Fibroblast of the aortic adventitia (primary cell): Measurements from ENCODE around the gene CTXN2. TPM values are rescaled to one million over a fixed set of nuclear protein-coding genes. Genes with fewer than 3 reads are reported as not detected.

Experiments
- DNase-seq: peaks from one replicate; pipeline ENCODE4 v3.0.0-alpha.2; 2010; ENCODE audit warnings: low read depth
- H3K4me3 ChIP-seq: 2 replicates; pipeline ENCODE4 v1.5.1; 2011; ENCODE audit warnings: low read depth, mild to moderate bottlenecking, control low read depth, low read length, moderate library complexity
- total RNA-seq: library from RNA; depleted of rRNA; stranded (reverse); fragments of >200 nt; gene quantifications from 2 replicates; pipeline ENCODE4 v1.2.3, GENCODE V29; 2012; ENCODE audit warnings: low replicate concordance
- TF ChIP-seq, protein P1 (sequence below): IDR thresholded peaks from 2 replicates; pipeline ENCODE4 v1.5.1; 2011; ENCODE audit warnings: mild to moderate bottlenecking, low read length, control low read depth, inconsistent platforms; ENCODE audit not compliant: insufficient read depth

CTXN2 gene
- total RNA-seq, 1 donor, result not detected

DNA sequence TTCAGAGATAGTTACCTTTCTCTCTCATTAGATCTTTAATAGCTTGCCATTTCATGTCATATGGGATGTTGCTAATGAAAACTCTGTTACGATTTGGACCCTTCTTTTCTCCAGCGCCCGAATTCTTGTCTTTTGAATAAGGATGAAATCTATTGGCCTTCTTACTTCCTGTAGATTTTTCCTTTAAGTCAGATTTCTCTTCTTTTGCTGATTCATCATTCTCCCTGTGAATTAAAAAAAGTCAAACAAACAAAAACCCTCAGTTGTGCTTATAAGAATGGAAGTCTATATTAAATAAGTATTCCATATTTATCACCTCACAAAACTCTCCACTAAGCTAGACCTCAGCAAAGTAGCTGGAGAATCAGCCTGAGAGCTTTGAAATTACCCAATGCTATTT lies 22.8 kb upstream of the CTXN2 start:
- TF ChIP-seq, protein P1, sequence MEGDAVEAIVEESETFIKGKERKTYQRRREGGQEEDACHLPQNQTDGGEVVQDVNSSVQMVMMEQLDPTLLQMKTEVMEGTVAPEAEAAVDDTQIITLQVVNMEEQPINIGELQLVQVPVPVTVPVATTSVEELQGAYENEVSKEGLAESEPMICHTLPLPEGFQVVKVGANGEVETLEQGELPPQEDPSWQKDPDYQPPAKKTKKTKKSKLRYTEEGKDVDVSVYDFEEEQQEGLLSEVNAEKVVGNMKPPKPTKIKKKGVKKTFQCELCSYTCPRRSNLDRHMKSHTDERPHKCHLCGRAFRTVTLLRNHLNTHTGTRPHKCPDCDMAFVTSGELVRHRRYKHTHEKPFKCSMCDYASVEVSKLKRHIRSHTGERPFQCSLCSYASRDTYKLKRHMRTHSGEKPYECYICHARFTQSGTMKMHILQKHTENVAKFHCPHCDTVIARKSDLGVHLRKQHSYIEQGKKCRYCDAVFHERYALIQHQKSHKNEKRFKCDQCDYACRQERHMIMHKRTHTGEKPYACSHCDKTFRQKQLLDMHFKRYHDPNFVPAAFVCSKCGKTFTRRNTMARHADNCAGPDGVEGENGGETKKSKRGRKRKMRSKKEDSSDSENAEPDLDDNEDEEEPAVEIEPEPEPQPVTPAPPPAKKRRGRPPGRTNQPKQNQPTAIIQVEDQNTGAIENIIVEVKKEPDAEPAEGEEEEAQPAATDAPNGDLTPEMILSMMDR, result no peak
- no peak overlapping the region for H3K4me3 ChIP-seq
- no peak for DNase-seq

DNA sequence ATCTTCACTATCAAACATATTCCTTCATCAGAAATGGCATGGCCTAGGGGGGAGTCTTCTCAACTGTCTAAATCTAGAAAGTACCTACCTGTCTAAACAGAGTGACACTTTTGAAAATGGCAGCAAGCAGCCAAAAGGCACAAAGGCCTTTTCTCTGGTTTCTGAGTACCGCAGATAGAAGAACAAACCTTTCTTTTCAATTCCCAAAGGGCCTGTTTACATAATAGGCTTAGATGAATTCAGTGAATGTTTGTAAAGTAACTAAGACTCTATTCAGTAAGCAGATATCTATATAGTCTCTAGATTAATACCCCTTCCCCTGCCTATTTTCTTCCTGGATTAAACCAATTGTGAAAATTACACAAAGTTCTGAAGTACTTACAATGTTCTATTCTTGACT lies 20.5 kb upstream of the CTXN2 start:
- no peak for DNase-seq
- H3K4me3 ChIP-seq, result no peak overlapping the region
- TF ChIP-seq, protein P1, result no peak

DNA sequence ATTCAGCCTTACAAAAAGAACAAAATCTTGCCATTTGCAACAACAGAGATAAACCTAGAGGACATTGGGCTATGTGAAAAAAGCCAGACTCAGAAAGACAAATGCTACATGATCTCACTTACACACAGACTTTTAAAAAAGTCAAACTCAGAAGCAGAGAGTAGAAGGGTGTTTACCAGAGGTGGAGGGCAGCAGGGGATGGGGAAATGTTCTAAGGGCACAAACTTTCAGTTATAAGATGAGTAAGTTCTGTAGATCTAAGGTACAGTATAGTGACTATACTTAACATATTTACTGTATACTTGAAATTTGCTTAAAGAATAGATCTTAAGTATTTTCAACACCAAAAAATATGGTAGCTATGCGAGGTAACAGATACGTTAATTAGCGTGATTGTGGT lies 16.3 kb upstream of the CTXN2 start:
- H3K4me3 ChIP-seq, result no peak overlapping the region
- TF ChIP-seq, protein P1, result no peak

DNA sequence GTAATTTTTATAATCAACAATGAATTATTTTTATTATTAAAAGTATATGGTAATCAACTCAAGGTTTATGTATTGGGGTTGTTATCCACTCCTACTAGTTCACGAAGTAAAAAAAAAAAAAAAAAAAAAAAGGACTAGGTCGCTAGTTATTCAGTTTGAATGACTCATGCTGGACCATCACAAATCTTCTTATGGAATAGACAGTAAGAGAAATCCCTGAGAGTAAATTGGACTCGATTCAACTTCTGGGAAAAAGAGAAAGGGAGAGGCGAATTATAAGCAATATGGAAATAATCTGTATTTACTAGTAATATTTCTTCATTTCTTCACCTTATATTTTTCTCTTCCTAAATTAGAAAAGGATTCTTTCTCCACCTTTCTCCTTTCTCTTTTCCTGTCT lies 15.4 kb upstream of the CTXN2 start:
- no peak overlapping the region for H3K4me3 ChIP-seq
- TF ChIP-seq, protein P1, result no peak
- no peak for DNase-seq

More for the DNA sequence above, 16.3 kb upstream of the CTXN2 start:
- DNase-seq, result no peak

DNA sequence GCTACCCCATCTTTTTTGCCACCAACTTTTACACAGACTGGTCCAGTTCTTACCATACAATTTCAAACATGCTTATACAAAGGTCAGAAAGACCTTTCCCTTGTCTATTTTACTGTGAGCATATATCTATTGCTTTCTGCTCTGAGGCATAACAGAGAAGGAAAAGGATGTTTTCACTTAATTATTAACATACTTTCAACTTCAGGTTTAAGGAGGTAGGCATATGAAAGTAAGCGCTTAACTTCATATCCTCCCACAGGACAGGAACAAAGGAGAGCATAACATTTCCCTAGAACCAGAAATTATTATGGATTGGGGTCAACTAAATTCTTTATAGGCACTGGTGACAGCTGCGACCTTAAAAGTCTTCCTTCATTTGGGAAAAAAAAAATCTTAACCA lies 14.5 kb upstream of the CTXN2 start:
- no peak overlapping the region for H3K4me3 ChIP-seq
- TF ChIP-seq, protein P1, result no peak
- DNase-seq, result no peak

DNA sequence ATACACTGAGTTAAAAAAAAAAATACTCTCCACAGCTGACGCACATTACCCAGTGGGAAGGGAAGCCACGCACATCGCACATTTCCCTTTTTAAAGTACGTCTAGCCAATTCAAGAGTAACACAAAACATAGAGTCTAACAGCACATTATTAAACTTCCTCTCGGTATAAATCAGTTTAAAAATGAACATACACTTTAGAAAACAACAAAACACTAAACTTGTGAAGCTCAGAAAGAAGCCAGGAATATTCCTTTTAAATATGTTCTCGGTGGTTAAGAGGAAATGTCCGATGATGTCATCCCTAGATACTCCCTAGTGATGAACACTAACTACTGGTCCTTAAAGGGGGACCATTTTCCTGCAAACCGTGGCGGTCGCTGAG lies 14.1 kb upstream of the CTXN2 start:
- peak overlapping the region; percentile 63 for H3K4me3 ChIP-seq
- TF ChIP-seq, protein P1, result no peak
- DNase-seq, result peak; percentile 42

DNA sequence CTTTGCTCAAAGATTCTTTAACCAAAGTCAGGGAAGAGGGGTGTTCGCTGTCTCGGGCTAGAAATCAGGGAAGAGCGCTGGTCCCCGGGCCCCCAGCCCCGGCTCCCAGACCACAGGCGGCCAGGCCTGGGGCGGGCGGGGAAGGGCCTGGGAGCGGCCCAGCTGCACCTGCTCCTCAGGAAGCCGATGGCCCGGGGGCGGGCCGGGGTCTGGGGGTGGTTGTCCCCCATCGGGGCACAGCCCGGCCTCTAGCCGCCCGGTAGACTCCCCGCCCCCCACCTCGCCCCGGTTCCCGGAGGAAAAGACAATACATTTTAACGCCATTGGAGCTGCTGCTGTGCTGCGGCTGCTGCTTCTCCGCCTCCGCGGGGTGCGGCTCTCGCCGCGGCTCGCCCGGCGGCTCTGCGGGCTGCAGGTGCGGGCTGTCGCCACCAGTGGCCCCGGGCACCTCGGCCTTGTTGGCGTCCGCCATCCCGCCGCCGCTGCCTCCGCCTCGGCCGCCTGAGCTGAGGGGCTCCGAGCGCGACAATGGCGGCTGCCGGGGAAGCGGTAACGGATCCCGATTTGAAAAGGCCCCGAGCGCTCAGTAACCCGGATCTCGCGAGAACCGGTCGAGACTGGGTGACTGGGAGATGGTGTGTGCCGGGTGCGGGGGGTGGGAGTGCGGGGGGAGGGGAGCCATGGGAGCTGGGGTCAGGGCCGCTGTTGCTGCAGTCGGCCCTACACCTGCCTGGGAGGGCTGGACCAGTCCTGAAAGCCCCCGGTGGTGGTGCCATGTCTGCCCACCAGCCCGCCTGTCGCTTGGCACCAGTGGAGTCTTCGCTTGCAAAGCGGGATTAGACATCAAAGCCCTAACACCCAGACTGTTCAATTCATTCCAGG lies 13.5 kb upstream of the CTXN2 start, which contains the start of gene MYEF2:
TSS of gene MYEF2 (minus strand) at position 530 of the 882 bp plus-strand sequence. CDS start at position 472, 58 bp downstream.
- TF ChIP-seq, protein P1, result no peak
- H3K4me3 ChIP-seq, result peak within 1 kb of the TSS; percentile 63
- peak; percentile 46 for DNase-seq
